GM19035 (cell line): ENCODE data around the gene FAM83D.
A peak's percentile ranks its signal among the peaks of the same experiment; 100 is the strongest.
"Not testable (repeated sequence)": the region's sequence is repeated elsewhere in the genome, so short reads cannot be mapped to it uniquely, and the experiment has no call there.

Experiments used
- ATAC-seq: cut with Tn5 transposase; IDR thresholded peaks from one replicate; pipeline ENCODE4 v1.9.1; 2021; ENCODE audit not compliant: unreplicated experiment

FAM83D gene

DNA sequence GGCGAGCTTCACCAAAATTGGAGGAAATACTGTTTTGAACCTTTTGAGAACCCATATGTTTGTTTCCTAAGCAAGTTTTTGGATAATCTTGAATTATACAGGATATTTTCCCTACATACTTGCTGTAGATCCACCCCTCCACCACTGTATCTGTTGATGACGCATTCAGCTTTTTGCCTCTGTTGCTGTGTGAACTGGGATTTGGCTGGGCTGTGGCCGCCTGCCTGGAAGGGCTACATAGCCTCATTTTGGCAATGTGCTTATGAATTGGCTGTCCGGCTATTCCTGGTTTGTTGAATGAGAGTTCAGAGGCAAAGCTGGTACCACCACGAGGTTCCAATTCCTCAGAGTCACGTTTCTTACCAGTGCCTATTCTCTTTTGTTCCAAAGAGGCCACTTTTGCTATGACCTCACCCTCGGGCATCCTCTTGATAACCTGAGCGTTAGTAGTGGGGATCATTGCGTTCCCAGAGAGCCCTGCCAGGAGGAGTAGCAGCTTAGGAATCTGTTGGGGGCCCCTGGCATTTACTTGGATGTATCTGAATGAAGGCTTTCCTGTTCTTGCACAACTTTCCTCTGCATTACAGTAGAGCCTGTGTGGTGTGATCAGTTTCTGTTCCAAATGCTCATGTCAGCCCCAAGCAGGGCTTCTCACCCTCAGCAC is 6.4 kb downstream of the FAM83D start:
- ATAC-seq, result no peak

DNA sequence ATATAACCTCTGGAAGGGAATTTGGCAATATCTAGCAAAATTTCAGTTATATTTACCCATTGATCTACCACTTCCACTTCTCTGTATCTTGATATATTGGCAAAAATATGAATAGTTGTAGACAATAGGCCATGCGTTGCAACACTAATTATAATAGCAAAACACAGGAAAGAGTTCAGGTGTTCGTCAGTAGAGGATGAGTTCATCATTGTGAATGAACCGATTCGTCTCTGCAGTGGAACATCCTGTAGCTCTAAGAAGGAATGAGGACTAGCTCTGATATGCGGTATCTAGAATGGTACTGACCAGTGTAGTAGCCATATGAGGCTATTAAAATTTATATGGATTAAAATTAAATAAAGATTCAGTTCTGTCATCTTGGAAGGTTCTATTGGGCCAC is 8.3 kb downstream of the FAM83D start:
- no peak for ATAC-seq

DNA sequence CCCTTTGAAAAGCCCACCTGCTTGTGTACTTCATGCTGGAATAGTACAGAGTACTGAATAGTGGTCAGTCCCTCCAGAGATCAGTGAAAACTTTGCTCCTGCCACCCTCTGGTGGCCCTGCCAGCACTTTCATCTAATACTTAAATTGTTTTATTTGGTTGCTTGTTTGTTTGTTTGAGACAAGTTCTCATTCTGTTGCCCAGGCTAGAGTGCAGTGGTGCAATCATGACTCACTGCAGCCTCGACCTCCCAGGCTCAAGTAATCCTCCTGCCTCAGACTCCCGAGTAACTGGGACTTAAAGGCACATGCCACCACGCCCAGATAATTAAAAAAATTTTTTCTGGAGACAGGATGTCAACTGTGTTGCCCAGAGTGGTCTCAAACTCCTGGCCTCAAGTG is 9.1 kb downstream of the FAM83D start:
- ATAC-seq, result no peak

DNA sequence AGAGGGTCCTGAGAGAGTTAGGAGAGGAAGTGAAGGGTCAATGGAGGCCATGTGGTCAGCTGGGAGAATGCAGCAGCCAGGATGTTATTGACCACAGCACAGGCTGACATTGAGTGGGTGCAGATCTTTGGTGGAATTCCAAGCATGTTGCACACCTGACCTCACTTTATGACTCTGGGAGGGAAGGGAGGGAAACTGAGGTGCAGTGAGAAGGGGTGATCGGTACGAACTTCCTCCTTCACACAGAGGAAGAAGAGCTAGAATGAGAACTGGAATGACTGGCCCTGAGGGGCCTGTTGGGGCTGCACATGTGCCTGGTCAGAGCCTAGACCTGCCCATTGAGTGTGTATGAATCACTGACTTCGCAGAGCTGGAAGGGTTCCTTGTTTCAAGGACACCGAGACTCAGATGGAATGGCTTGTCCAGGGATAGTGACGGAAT is 9.8 kb downstream of the FAM83D start:
- ATAC-seq, result no peak

DNA sequence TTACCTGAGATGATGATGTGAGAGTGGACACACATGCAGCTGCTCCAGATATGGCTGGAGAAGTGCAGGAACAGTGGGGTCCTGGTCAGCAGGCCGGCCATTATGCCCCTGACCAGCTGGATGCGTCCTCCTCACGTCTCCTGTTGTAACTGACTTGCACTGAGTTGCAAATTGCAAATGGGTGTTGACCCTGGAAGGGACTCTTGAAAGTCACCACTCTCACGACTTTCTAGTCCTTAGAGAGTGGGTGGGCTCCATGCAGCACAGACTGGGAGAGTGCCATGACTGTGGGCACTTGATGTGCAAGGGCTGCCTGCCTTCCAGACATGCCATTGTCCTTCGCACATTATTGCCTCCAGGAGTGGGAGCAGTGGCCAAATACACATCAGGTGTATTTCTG is 10.8 kb downstream of the FAM83D start:
- no peak for ATAC-seq

DNA sequence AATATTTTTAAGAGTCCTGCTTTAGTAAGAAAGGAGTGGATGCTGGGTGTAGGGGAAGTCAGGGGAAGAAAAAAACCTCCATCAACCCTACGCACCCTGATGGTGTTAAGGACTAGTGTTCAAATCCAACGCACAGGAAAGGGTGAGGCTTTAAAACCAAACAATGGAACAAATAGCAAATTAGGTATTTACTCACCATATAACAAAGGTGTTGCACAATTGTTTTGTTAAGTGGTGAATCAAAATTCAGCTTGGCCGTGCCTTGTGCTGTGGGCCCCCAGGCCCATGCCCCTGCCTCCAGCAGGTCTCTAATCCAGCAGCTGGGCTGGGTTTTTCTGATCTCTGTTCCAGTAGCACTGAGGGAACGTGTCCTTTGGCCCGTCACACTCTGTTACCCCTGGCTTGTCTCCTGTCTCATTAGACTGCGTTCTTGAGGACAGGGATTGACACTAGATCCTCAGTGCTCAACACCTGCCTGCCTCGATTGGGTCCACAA is 11.8 kb downstream of the FAM83D start:
- no peak for ATAC-seq

DNA sequence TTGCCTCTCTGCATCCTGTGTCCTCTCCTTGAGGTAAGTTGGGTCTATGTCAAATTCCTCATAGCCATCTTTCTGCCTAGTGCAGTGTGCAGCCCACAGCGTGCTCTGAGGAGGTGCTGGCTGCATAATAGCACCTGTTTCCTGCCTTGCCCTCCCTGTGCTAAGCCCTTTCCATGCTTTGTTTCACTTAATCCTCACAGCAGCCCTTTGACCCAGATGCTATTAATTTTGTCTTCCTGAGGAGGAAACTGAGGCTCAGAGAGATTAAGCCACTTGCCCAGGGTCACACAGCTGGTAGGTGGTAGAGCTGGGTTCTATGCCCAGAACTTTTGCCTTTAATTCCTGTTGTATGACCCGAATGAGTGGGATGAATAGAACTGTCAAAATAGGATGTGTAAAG is 13.5 kb downstream of the FAM83D start:
- no peak for ATAC-seq

DNA sequence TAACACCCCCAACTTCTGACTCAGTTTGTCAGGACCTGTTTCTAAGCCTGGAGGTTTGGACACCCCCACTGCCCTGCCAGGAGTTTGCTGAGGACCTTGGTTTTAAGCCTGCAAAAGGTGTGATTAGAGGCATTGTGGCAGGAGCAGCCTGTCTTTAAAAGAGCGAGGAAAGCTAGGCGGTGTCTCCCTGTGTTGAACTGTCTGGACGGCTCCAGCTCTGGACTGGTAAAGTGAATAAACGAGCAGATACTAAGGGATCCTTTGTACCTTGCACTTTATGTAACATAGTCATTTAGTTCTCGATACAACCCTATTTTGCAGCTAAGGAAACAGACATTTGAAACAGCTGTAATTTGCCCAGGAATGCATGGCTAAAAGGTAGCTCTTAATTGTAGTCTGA is 14.4 kb downstream of the FAM83D start:
- no peak for ATAC-seq

DNA sequence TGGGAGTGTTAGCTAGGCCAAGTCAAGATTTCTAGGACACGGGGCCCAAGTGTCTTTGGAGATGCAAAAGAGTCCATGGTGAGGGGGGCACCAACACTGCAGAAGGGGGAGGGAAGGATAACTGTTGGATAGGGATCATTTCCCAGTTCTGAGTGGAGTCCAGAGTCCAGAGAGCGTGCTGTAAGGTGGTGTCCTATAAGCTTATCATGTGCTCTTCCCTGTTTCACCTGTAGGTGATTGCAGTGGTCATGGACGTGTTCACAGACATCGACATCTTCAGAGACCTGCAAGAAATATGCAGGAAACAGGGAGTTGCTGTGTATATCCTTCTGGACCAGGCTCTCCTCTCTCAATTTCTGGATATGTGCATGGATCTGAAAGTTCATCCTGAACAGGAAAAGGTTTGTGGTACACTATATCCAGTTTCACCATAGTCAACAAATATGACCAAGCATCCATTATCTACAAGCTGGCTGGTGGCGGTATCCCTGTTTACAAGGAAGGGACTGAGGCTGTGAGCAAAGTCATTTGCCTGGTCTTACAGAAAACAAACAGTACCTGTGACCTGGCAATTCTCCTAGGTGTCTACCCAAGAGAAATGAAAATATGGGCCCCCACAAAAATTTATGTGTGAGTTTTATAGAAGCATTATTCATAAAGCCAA is 15.6 kb downstream of the FAM83D start:
- no peak for ATAC-seq

DNA sequence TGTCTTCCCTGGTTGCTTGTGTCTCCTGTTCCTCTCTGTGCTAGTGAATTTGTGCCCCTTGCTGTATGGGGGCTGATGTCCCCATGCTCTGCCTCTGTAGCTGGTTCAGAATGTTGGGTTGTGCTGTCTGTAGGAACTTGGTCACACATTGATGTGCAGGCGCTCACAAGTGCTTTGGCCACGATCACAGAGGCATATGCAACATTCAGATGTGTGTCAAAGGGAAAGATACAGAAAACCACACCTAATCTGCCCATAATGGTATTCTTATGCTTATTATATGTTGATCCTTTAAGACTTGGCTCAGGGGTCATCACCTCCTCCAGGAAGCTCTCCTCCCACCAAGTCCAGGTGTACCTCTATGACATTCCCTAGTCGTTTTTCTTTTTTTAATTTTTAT is 18.8 kb downstream of the FAM83D start:
- no peak for ATAC-seq

DNA sequence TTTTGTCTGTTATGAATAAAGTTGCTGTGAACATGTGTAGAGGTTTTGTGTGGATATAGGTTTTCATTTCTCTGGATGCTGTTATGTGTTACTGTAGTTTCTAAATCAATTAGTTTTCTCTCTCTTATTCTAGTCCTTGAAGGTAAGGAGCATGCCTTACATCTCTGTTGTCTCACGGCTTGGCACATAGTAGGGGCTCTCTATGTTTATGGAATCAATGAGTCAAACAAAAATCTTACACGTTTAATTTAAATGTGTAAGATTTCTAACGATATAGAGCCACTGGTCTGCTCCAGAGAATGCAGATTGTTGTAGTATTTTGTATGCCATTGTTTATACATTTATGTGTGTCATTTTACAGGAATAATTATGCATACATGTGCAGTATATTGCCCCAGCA is 20.6 kb downstream of the FAM83D start:
- ATAC-seq, result no peak

DNA sequence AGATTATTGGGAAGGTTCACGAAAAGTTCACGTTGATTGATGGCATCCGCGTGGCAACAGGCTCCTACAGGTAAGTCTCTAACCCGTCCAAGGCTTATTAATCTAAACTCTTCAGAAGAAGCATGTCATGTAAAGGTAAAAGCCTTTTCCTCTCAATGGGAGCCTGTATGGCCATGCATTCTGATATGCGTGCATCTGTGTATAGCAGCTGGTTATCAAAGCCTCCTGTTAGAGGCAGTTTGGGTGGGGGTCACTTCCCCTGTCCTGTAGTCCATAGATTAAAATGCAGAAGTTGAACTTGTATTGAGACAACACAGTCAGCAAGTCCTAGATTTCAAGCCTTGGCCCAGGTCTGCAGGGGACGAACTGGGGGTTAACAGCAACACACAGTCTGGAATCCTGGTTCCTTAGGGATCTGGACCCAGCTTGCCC is 21.7 kb downstream of the FAM83D start:
- ATAC-seq, result no peak

DNA sequence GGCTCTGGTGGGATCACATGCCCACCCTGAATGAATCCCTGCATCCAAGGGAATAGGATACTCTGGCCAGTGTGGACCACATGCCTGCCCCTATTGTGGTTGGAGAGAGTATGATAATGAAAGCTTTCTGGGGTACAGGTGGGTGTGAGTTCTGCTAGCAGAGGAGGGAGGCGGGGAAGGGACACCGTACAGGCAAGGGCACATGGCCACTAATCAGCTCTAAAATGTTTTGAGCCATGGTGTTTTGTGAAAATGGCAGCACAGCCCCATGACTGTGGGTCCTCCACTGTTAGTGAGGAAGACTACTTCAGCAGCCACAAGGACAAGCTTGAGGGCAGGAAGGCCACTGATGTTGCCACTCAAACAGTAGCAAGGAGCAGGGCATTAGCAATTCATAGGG is 24.0 kb downstream of the FAM83D start:
- ATAC-seq, result no peak

DNA sequence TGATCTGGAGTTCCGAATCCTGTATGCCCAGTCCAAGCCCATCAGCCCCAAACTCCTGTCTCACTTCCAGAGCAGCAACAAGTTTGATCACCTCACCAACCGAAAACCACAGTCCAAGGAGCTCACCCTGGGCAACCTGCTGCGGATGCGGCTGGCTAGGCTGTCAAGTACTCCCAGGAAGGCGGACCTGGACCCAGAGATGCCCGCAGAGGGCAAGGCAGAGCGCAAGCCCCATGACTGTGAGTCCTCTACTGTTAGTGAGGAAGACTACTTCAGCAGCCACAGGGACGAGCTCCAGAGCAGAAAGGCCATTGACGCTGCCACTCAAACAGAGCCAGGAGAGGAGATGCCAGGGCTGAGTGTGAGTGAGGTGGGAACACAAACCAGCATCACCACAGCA is 25.4 kb downstream of the FAM83D start:
- no peak for ATAC-seq

DNA sequence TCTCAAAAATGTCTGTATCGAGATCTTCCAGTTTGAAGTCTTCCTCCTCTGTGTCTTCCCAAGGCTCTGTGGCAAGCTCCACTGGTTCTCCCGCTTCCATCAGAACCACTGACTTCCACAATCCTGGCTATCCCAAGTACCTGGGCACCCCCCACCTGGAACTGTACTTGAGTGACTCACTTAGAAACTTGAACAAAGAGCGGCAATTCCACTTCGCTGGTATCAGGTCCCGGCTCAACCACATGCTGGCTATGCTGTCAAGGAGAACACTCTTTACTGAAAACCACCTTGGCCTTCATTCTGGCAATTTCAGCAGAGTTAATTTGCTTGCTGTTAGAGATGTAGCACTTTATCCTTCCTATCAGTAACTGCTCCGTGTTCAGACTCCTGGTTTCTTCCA is 25.9 kb downstream of the FAM83D start:
- no peak for ATAC-seq

DNA sequence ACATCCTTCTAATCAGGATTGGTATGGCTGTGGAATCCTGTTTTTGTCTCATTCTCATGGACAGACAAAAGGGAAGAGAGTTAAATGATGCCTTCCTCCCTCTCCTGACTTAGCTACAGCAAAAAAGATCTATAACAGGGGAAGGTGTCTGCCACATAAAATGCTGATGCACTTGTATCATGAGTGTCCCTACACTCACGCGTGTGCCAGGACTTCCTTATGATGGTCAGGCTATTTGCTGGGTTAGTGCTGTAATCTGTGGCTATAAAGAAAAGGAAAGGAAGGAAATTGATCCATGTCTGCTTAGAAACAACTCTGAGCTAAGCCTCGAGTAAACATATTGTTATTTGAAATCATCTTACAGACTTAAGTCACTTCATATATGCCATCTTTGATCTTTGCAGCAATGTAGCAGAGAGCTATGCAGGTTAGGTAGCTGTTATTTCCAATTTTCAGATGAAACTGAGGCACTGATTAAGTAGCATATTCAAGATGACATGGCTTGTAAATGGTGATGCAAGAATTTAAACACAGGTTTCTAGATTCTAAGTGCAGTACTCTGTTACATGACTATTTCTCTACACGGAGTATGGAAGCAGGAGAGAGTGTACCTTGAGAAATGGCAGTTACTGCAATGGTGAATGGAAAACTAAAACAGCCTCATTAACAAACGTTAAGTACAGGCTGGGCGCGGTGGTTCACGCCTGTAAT is 27.6 kb downstream of the FAM83D start:
- no peak for ATAC-seq

DNA sequence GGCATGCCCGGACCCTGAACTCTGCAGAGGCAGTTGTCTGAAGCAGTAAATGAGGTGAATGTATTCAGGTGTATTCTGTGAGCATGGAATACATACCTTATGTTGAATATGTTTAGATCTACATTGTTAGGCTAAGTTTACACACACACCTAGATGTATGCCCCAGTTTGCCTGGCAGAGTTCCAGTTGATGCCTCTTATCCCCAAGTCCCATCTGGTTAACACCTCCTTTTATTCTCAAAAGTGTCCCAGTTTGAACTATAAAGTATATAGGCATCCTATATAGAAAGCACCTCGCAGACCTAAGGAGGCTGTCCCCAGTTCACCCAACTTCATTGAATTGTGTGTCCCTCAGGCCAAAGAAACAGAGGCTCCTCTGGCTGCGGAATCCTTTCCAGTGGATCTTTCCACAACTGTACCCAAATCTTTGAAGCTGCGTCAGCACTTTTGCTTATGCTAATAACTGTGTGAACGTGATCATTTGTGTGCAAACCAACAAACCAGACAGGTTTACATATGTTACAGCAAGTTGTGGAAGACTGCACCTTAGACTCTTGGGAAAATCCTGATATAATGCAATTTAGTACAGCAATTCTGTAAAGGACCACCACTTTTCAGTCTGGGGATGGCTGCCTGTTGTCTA is 31.1 kb downstream of the FAM83D start:
- ATAC-seq, result no peak

DNA sequence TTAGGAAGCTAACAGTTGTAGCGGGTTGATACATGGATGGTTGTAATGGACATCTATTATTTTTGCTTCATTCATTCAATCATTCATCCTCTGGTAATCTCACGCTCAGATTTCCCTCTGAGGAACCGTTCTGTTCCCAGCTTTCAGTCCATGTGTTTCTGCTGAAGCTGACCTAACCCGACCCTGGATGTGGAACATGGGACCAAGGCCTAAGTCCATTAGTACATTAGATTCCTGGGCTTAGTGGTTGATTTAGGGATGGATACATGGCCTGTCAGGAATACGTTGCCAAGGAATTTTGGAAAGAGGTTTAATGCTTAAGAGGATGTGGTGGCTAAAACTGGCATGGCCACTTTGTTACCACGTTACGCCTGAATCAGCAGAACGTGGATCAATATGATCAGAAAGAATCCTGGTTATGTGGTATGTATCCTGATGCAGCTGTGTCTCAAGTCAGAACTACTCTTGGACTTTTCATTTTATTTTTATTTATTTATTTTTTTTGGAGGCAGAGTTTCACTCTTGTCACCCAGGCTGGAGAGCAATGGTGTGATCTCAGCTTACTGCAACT is 31.8 kb downstream of the FAM83D start:
- no peak for ATAC-seq

DNA sequence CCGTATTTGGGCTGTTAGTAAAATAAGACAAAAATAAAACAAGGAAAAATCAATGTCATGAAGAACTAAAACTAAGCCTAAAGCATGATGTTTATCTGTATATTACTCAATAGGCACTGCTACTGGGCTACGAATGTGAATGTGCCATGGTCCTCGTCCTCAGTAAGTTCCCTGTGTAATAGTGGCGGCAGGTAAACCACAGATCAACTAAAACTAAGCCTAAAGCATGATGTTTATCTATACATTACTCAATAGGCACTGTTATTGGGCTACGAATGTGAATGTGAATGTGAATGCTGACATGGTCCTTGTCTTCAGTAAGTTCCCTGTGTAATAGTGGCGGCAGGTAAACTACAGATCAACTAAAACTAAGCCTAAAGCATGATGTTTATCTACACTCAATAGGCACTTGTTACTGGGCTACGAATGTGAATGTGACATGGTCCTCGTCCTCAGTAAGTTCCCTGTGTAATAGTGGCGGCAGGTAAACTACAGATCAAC is 34.0 kb downstream of the FAM83D start:
- not testable (repeated sequence) for ATAC-seq

DNA sequence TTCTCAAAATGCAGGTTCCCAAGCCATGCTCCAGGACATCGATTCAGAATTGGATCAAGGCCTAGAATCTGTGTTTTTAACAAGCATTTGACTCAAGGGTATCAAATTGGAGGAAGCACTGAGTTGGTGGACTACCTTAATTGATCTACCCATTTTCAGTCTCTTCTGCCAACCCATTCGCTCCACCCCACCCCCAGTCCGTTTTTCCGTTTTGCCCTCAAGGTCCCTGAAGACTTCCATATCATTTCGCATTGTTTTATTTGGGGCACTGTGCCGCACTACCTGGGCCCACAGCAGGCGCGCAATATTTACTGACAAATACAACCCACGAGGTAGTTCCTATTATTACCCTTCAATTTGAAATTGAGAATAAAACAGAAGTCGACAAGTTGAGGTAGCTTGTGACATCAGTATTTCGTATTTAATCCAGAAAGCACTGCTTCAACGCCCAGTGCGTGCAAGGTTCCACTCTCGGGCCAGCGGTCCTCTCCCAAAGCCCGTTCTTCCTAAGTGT is 35.4 kb downstream of the FAM83D start:
- peak; percentile 3 for ATAC-seq
